Measurements from ENCODE around the gene PFDN2.

DNA sequence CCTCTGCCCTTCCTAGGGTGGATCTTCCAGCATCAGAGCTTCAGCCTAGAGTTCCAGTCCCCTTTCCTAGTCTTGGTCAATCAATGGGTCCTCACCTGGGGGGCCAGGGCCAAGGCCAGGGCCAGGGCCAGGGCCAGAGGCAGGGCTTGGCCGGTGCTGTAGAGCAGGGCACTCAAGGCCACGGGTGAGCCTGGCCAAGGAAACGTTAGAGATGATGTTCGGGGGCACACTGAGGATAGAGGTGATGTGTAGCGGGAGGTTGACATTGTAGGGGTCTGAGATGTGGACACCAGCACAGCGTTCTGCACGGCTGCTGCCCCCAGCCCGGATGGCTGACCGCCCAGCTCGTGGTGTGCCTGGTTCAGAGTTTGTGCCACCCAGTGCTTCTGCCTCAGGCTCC lies 66.6 kb downstream of the PFDN2 start:
- TF ChIP-seq POLR2A (IDR thresholded peaks at IDR 0.05; ENCODE audit: low read depth, low read length), result no peak
- TF ChIP-seq POLR2AphosphoS5 (IDR thresholded peaks at IDR 0.05; ENCODE audit: low read depth, low read length), result no peak
- TF ChIP-seq TAF1 (IDR thresholded peaks at IDR 0.05; ENCODE audit: borderline replicate concordance, low read depth, low read length), result no peak
